ENCODE results near the gene ANKRD39.

The ANKRD39 gene

GRCh38 chr2:96848264-96848663, 9.6 kb downstream of the ANKRD39 start:
- DNase-seq = no peak

DNA sequence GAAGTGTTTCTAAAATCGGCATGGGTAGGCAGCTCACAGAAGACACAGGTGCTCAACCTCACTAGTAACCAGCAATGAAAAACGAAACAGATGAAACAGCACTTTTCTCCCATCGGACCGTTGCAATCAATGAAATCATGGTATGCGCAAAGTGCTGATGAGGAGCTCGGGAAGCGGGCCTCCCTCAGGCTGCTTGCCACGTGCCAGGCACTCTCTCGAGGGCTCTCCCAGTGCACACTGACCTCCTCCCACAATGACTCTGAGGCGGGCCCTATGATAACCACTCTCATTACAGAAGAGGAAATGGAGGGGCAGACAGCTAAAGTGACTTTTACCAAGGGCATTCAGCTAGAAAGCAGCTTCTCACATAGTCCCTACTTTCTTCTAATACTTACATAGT, 10.2 kb downstream of the ANKRD39 start:
- no peak for DNase-seq

- no peak for DNase-seq
These were observed 11.0 kb downstream of the ANKRD39 start for GRCh38 chr2:96846825-96847224.

DNA sequence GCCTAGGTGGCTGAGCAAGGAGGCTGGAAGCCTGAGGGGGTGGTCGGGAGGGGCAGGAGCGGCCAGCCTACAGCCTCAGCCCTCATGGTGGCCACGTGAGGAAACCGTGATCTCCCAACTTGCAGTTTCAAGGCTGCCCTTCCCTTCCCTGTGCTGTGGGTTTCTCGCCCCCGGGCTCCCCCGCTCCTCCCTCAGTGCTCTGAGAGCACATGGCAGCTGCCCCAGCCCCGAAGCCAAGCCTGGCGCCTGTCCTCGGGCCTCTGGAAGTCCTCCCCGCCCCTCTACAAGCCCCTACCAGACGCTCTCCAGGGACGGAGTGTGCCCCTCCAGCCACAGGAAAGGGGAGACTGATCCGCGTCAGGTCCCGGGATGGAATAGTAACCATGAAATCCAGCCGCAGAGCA, 13.4 kb downstream of the ANKRD39 start:
- DNase-seq = no peak

DNA sequence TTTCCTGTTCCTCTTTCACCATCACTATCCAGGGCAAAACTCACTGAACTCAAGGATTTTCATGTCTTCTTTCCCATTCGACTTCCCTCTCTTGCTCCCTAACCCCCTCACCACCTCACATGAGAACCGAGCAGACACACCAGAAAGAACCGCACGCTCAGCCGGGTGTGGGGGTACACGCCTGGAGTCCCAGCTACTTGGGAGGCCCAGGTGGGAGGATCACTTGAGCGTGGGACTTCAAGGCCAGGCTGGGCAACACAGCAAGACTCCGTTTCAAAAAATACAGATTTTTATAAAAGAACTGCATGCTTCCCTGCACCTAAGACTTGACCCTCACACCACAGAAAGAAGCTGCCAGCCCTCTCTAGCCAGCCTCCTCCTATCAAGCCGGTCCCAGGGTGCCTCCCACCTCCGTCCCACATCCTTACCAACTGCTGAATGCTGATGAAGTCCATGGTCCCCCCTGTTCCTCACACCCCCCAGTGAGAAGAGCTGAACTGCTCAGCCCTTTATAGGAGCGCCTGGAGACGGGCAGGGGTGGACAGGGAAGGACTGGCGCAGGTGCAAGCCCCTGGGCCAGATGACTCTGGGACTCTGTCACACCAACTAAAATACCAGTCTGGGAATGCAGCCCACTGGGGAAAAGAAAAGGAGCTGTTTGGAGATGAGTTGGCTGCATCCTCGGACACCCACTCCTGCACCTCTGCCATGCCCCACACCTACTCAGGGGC, 14.1 kb downstream of the ANKRD39 start, which contains the start of gene ANKRD23:
ANKRD23 (minus strand) TSS at position 484 of the 731 bp plus-strand sequence; CDS start at position 455, 29 bp downstream.
- DNase-seq = no peak

DNA sequence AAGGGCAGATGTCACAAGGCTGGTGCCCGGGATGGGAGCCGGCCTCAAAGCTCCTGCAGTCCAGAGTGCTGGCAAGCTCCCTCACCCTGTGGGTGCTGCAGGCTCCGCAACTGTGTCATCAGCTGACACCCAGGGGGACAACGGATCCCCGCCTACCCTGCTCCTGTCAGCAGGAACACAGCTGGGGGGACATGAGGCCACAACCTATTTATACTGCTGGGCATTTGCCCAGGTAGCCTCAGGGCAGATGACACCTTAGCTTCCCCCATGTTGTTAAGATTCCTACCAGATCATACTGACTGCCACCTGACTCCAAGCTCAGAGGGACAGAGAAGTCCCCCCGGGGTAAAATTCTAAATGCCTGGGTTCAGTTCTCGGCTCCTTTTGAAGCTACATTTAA, 15.2 kb downstream of the ANKRD39 start:
- DNase-seq = no peak

GRCh38 chr2:96841701-96842495, 15.9 kb downstream of the ANKRD39 start:
- no peak for DNase-seq

GRCh38 chr2:96839875-96840850, 17.7 kb downstream of the ANKRD39 start:
- no peak for DNase-seq

- DNase-seq = peak; percentile 78
These were observed 18.4 kb downstream of the ANKRD39 start for GRCh38 chr2:96839293-96839874.

DNA sequence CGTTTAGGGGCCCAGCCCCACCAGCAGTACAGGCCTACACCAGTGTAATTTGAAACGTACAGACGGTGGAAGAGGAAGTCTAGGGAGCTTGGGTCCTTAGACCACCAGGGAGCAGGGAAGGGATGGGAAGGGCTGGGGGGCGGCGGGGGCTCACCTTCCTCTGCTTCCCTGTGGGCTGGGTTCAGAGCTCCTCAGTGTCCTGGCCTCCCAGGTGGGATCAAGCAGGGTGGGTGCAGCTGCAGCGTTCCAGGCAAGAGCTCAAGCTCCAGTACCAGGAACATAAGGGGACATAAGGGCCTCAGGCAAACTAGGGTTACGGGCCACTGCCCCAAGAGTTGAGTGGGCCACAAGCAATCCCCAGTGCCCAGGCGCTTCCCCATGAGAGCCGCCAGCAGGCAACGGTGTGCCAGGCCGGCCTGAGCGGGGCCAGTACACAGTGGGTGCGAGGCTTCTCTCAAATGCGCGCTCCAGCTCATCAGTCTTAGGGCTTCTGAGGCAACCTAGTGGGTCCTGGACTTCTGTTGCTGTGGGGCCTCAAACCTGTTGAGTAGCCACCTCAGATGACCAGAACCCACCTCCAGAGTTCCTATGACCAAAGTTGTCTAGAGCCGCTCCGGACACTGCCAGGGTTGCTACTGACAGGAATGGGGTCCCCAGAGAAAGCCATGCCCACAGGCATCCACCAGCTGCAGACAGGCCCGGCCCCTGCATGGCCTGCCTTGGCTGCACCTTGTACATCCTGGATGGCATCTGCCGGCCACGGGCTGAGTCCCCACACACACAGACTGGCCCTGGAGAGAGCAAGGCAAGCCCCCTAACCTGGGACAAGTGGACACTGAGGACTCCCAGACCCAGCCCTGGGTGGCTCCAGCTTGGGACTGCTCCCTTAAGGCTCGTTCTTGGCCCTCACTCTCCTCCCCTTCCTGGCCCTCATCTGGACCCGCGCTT, 19.2 kb downstream of the ANKRD39 start:
- DNase-seq = no peak

- DNase-seq = no peak
These were observed 20.2 kb downstream of the ANKRD39 start for GRCh38 chr2:96837575-96837974.

GRCh38 chr2:96835830-96836229, 22.0 kb downstream of the ANKRD39 start:
- DNase-seq = no peak

GRCh38 chr2:96832754-96833507, 24.9 kb downstream of the ANKRD39 start:
- no peak for DNase-seq

GRCh38 chr2:96832408-96832753, 25.4 kb downstream of the ANKRD39 start:
- DNase-seq = no peak

- DNase-seq = no peak
These were observed 26.1 kb downstream of the ANKRD39 start for GRCh38 chr2:96831679-96832078.

DNA sequence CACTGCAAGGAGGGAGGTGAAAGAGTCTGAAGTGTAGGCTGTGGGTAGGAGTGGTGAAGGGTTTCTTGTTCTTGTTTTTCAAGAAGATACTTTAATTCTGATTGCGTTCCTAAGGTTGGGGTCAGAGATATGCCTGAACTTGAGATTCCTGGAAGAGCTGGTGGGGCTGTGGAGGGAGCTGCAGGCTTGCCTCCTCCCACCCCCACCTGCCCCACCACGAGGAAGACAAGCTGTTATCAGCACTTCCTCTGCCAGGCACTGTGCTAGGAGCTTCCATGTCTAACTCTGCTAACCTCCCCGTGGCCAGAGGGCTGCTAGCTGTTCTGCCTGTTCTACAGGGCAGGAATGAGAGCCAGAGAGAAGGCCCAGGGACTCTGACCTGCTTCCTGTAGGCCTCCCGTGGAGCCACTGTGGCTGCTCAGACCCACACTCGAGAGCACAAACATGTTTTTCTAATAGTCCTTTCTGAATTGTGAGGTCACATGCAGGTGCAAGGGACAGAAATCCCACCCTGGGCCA, 27.7 kb downstream of the ANKRD39 start:
- no peak for DNase-seq

DNA sequence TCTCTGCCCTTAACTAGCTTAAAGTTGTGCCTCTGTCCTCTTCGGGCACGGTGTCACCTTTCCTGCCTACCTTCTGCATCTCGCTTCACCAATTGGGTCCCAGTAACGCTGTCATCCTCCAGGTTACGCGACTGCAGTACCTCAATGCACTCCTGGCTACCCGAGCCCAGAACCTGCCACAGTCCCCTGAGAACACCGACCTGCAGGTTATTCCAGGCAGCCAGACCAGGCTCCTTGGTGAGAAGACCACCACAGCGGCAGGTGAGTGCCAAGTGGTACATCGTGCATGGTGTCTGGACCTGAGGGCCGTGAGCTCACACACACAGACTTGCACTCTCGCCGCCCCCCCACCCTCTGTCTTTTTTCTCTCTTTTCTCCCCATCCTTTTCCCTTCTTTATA, 28.9 kb downstream of the ANKRD39 start:
- no peak for DNase-seq

DNA sequence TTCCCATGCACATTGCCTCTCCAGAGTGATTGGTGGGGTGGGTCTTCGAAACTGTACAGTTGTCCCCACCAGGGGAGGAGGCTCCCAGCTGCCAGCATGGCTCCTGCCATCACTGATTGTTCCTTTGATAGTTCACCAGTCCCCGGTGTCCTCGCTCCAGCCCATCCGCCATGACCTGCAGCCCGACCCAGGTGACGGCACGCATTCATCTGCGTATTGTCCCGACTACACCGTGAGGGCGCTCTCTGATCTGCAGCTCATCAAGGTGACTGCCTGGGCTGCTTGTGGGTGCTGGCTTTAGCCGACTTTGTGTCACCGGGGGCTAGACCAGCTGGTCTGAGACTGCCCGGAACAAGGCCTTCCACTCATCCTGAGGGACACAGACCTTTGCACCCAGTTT, 29.4 kb downstream of the ANKRD39 start:
- DNase-seq = no peak

GRCh38 chr2:96826546-96827278, 31.1 kb downstream of the ANKRD39 start:
- no peak for DNase-seq

DNA sequence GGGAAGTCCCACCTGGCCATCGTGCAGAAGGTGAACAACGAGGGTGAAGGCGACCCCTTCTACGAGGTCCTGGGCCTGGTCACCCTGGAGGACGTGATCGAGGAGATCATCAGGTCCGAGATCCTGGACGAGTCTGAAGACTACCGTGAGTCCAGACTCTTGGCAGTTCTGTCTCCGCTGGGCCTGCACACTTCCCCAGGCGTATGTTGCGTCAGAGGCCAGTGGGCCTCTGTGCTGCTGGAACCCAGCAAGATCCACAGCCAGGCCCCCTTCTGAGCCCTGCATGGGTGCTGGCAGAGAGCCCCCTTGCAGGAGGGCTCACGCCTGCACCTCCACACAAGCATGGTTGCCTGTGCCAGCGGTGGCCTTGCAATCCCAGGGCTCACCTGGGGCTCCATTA, 32.8 kb downstream of the ANKRD39 start:
- DNase-seq = no peak

All from stimulated activated CD4-positive, alpha-beta T cell treated with anti-CD3 and anti-CD28 coated beads, Interleukin-4, amount 100 ng/mL, for 24 hours (primary cell).